ENCODE measurements around the gene MVB12B.

Gene MVB12B

GRCh38 chr9:126459965-126460843 is 133.6 kb downstream of the MVB12B start:
- no peak for TF ChIP-seq CTCF (IDR thresholded peaks at IDR 0.05; ENCODE audit: low read depth, low read length, missing control alignments)
- no peak for DNase-seq (ENCODE audit: extremely low read depth, low read depth)
- H3K4me3 ChIP-seq (replicated peaks; ENCODE audit: low read depth, low read length), result no peak overlapping the region

DNA sequence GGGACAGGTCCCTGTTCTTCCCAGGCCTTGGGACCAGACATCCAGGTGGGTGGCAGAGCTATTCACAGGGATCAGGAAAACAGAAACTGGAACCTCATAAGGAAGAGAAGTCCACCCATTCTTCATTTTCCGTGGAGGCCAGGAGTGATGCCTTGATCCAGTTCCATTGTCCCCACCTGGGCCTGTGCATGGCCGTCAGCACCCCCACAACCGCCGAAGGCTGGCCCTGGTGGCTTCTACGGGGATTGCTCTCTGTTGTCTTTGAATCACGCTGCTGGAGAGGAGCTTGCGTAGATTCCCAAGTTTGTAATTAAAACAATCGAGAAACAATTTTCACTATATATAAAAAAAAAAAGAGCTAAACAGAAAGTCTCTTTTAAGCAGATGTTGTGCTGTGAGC is 134.4 kb downstream of the MVB12B start:
- no peak for DNase-seq (ENCODE audit: extremely low read depth, low read depth)
- no peak for TF ChIP-seq CTCF (IDR thresholded peaks at IDR 0.05; ENCODE audit: low read depth, low read length, missing control alignments)
- no peak overlapping the region for H3K4me3 ChIP-seq (replicated peaks; ENCODE audit: low read depth, low read length)

DNA sequence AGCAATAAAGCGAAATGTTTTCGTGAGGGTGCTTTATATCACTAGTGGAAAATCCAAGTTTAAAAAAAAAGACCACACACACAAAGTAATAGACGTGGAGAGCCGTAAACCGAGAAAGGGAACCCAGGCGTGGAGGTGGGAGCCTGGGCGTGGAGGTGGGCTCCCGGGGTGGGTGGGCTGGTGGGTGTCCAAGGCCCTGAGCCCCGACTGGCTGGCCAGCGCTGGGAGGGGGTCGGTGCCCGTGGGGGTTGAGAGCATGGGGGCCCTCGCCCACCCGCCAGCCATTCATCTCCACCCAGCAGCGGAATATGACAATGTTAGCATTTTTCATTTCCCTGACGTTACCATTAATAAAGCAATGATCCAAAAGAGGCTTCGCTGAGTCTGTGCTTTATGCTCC is 135.0 kb downstream of the MVB12B start:
- TF ChIP-seq CTCF (IDR thresholded peaks at IDR 0.05; ENCODE audit: low read depth, low read length, missing control alignments), result no peak
- no peak for DNase-seq (ENCODE audit: extremely low read depth, low read depth)
- no peak overlapping the region for H3K4me3 ChIP-seq (replicated peaks; ENCODE audit: low read depth, low read length)

DNA sequence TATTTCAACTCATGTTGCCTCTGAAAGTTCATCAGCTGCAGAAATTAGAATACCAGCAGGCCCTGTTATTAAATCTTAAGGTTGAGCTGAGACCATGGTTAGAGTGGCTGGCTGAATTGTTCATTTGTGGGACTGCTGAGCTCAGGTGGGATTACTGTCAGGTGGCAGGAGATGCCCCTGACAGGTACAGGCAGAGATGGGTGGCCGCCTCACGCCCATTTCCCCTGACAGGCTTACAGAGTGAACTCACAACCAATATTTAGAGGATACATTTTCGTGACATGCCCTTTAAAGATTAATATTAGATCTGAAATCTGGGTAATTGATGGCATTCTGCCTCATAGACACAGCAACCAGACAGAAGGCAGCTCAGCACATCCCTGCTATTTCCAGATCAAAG is 136.0 kb downstream of the MVB12B start:
- DNase-seq (ENCODE audit: extremely low read depth, low read depth), result no peak
- H3K4me3 ChIP-seq (replicated peaks; ENCODE audit: low read depth, low read length), result no peak overlapping the region
- TF ChIP-seq CTCF (IDR thresholded peaks at IDR 0.05; ENCODE audit: low read depth, low read length, missing control alignments), result no peak

GRCh38 chr9:126463426-126463825 is 136.8 kb downstream of the MVB12B start:
- no peak for DNase-seq (ENCODE audit: extremely low read depth, low read depth)
- no peak for TF ChIP-seq CTCF (IDR thresholded peaks at IDR 0.05; ENCODE audit: low read depth, low read length, missing control alignments)
- no peak overlapping the region for H3K4me3 ChIP-seq (replicated peaks; ENCODE audit: low read depth, low read length)

DNA sequence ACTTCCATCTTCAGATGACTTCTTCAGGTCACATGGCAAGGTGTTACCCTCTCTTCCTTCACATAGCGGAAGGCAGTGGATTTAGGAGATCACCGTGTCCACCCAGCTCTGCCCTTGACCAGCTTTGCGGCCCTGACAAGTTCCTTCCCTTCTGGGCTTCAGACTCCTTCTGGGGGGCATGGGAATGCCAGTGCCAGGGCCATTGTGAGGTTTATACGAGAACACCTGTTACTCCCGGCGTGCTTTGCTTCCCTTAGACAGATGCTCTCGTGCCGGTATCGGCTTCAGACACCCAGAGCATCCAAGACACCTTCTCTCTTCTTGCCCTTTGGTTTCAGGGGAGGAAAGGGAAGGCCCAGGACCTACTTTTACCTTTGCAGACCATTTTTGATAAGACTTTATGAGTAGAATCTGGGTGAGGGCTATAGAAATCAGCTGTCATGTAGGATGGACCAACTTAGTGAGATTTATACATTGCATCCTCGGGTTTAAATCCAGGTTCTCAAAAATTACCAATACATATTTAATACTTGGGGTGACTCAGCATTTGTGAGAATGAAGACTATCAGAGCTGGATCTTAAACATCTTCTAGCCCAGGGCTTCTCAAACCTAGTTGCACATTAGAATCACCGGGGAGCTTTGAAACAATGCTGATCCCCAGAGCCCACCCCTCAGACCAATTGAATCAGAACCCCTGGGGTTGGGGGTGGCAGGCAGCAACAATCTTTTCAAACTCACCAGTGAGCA is 138.2 kb downstream of the MVB12B start:
- no peak for TF ChIP-seq CTCF (IDR thresholded peaks at IDR 0.05; ENCODE audit: low read depth, low read length, missing control alignments)
- no peak for DNase-seq (ENCODE audit: extremely low read depth, low read depth)
- H3K4me3 ChIP-seq (replicated peaks; ENCODE audit: low read depth, low read length), result no peak overlapping the region

Data from HFF-Myc (cell line).